HG02943 (cell line): ENCODE data around the gene MRPL43.

Experiments used
- ATAC-seq: cut with Tn5 transposase; IDR thresholded peaks from one replicate; pipeline ENCODE4 v1.9.1; 2021; ENCODE audit warnings: mild to moderate bottlenecking, low read depth, moderate library complexity; ENCODE audit not compliant: unreplicated experiment

Gene MRPL43

DNA sequence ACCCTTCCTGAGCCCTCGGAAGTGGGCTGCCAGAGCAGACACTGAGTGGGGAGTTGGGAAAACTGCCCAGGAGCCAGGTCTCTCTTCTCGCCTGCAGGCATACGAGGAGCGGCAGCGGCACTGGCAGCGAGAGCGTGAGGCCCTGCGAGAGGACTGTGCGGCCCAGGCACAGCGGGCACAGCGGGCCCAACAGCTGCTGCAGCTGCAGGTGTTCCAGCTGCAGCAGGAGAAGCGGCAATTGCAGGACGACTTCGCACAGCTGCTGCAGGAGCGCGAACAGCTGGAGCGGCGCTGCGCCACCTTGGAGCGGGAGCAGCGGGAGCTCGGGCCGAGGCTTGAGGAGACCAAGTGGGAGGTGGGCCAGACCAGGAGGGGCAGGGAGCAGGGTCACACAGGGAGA is 18.1 kb upstream of the MRPL43 start:
- no peak for ATAC-seq

- ATAC-seq = no peak
Measured at GRCh38 chr10:101003639-101004206, 16.4 kb upstream of the MRPL43 start.

- no peak for ATAC-seq
Measured at GRCh38 chr10:101002456-101002855, 15.2 kb upstream of the MRPL43 start.

GRCh38 chr10:101001659-101002035 is 14.3 kb upstream of the MRPL43 start:
- ATAC-seq = no peak

- no peak for ATAC-seq
Measured at GRCh38 chr10:101000915-101001658, 13.8 kb upstream of the MRPL43 start.

GRCh38 chr10:101000127-101000914 is 13.0 kb upstream of the MRPL43 start:
- ATAC-seq = no peak

DNA sequence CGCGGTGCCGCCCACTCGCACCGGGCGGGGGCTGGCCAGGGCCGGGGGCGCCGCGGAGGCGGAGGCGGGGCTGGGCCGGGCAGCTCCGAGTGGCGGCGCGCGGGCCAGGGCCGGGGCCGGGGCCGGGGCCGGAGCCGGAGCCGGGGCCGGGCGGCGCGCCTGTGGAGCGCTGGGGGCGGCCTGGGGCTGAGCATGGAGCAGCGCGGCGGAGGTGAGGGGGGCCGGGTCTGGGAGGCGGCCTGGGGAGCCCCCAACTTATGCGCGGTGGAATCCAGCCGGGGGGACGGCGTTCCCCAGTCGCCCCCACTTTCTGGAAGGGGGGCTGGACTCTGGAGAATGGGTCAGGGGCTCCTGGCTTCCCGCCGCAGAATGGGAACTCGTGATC is 12.4 kb upstream of the MRPL43 start, which contains the start of gene LZTS2:
Gene LZTS2 (plus strand): TSS at position 67 of the 385 bp plus-strand sequence. CDS start 2,731 bp downstream, outside the sequence.
- ATAC-seq = no peak

GRCh38 chr10:100998991-100999741 is 11.9 kb upstream of the MRPL43 start:
- peak; percentile 47 for ATAC-seq

DNA sequence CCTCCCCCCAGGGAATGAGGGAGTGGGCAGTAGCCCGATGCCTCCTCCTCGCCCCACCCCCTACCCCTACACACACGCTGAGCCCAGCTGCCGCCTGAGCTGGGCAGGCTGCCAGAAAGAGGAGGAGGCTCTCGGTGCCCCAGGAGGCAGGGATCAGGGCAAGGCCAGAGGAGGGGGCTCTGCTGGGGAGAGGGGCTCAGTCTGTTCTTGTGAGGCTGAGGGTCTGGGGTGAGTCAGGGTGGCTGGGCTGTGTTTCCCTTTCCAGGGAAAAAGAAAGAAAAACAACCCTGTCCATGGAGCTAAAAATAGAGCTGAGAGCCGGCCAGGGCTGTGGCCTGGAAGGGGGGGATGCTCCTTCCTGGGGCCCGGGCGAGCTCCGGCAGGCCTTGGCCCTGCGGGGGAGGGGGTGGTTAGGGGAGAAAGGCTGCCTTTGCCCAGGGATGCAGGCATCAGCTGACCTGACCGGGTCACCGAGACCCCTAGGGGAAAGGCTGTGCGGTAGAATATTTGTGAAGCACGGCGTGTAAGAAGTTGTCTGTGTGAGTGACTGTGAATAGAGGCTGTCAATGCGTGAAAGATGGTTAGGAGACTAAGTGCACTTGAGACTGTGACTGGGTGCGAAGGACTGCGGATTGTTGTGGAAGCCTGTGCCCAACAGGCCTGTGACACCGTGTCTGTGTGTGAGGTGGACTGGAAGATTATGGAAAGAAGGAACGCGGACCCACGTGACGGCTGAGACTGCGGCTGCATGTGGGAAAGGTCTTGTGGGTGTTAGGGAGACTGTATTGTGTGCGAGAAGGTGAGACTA is 11.1 kb upstream of the MRPL43 start:
- ATAC-seq = no peak

DNA sequence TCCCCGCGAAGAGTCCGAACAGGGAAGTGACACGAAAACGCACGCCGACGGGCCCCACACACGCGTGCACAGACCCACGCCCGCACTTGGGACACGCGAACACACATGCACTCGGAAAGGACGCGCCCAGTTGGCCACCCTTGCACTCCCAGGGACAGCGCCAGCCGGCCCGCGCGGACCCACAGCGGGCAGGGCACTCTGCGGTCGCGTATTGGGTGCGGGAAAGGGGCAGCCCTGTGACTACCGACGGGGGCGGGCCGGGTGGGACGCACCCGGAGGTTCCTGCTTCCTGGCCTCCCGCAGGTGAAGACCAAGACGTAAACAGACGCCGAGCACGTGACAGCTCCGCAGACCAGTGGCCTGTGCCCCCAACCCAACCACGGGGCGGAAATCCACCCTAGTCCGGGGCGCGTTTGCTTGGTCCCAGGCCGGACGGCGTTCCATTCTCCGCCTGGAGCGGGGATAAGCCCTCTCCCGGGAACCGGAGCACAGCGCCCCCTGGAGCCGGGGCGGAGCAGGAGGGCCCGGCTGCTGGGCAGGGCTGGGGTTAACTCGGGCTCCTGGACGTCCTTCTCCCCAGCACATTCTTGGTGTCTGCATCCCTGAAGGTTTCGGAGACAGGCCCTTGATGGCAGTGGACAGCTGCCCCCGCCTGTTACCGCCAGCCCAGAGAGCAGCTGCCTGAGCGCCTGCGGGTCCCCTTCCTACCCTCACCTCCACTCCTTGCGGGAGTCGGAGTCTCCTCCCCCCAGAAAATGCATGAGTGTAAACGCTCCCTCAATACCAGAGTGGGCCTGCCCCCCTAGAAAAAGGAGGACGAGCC is 10.3 kb upstream of the MRPL43 start:
- no peak for ATAC-seq

DNA sequence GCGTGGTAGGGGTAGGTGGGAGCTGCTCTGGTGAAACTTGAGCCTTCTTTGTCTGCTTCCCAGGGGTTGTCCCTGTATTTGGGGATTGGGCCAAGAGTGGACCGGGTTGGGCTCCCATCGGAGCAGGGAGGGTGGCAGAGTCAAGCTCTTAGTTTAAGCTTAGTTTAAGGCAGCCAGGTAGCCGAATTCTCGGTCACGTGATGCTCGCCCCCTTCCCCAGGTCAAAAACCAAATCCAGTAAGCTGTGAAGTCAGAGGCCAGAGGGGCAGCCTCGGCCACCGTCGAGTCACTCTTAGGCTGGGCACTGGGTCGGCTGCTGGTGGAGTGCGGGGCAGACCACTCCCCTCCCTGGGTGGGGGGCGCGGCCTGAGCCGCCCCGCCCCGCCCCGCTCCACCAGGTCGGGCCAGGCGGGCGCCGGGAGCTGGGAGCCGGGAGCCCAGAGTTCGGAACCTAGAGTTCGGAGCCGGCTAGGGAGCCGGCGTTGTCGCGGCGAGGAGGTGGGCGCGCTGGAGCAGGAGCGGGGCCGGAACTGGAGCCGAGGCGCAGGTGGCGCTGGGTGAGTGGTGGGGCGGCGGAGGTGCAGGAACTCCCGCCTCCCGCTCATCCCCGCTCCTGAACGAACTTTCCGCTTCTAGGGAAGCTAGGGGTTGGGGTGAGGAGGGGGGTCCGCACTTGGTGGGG is 9.5 kb upstream of the MRPL43 start:
- ATAC-seq = no peak

GRCh38 chr10:100995181-100995580 is 7.9 kb upstream of the MRPL43 start:
- no peak for ATAC-seq

DNA sequence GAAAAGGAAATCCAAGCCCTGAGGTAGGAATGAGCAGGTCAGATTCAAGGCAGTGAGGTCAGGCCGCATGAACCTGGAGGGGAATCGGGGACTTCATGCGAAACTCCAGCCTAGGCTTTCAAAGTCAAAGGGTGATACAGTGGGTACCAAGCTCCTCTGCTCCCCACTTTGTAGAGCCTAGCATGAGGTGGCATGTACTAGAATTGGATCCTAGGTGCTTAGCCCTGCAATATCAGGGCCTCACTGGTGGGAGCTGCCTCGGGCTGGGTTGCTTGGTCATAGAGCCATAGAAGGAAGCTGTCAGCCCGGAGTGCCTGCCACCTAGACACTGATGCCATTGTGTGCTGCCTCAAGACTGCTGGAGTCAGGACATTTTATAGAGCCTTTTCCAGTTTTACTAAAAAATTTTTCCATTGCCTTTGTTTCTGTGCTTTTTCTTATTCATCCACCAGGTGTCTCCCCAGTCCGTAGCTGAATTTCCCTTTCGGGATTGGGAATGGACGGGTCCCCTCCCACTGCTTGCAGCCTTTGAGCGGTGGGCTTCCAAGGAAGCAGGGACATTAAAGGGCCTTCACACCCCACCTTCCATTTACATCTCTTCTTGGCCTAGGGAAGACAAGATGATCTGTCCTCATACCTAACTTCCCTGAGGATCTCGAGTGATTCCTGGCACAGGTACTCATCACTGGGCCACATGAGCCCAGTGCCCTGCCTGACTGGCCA is 6.8 kb upstream of the MRPL43 start:
- no peak for ATAC-seq

DNA sequence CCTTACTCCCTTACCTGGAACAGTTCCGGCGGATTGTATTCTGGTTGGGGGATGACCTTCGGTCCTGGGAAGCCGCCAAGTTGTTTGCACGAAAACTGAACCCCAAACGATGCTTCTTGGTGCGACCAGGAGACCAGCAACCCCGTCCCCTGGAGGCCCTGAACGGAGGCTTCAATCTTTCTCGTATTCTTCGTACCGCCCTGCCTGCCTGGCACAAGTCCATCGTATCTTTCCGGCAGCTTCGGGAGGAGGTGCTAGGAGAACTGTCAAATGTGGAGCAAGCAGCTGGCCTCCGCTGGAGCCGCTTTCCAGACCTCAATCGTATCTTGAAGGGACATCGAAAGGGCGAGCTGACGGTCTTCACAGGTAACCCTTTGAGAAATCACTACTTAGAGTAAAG is 1.8 kb upstream of the MRPL43 start:
- ATAC-seq = no peak

DNA sequence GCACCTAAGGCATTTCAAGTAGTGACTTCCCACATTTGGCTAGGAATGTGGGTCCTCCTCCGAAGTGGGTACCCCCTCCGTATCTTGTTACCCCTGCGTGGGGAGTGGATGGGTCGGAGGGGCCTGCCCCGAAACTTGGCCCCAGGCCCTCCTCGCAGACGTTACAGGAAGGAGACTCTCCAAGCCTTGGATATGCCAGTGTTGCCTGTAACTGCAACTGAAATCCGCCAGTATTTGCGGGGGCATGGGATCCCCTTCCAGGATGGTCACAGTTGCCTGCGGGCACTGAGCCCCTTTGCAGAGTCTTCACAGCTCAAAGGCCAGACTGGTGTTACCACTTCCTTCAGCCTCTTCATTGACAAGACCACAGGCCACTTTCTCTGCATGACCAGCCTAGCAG is 869 bp upstream of the MRPL43 start:
- ATAC-seq = no peak

DNA sequence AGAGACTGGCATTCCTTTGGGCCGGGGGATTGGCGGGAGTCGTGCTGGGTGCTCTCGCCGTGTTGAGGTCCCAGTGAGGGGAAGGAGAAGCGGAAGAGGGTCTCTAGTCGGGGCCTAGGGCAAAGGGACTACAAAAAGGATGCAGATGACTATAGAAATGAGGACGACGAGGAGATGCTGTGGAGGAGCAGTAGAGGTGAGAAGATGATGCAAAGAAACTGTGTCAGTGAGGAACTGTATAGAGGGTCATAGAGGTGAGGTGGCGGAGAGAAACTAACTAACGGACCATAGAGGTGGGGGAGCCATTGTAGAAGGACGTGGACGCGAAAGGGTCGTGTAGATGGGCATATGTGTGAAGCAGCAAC is 370 bp upstream of the MRPL43 start:
- no peak for ATAC-seq

GRCh38 chr10:100986623-100986951 is 710 bp downstream of the MRPL43 start:
- ATAC-seq = no peak

- ATAC-seq = no peak
Measured at GRCh38 chr10:100985336-100985735, 2.0 kb downstream of the MRPL43 start.
